HUES6 (cell line): ENCODE data around the gene OR5L1.

Experiments
- H3K27ac ChIP-seq: 2 replicates; pipeline ENCODE4 v1.7.0; 2013; ENCODE audit warnings: low read depth, mild to moderate bottlenecking, low read length, inconsistent platforms
- H3K27me3 ChIP-seq: 2 replicates; pipeline ENCODE4 v1.6.1; 2013; ENCODE audit warnings: low read length; ENCODE audit not compliant: control insufficient read depth, insufficient read depth
- H3K36me3 ChIP-seq: 2 replicates; pipeline ENCODE4 v1.6.1; 2013; ENCODE audit warnings: low read length; ENCODE audit not compliant: control insufficient read depth, insufficient read depth
- H3K4me1 ChIP-seq: 2 replicates; pipeline ENCODE4 v1.6.1; 2013; ENCODE audit warnings: low read length; ENCODE audit not compliant: control insufficient read depth, insufficient read depth
- H3K4me3 ChIP-seq: 2 replicates; pipeline ENCODE4 v1.5.1; 2013; ENCODE audit warnings: low read depth, low read length
- H3K9ac ChIP-seq: one replicate; pipeline ENCODE4 v1.6.1; 2013; ENCODE audit warnings: mild to moderate bottlenecking, low read length
- H3K9me3 ChIP-seq: 2 replicates; pipeline ENCODE4 v1.6.1; 2013; ENCODE audit warnings: low read depth, low read length; ENCODE audit not compliant: control insufficient read depth, insufficient read depth

OR5L1 gene

DNA sequence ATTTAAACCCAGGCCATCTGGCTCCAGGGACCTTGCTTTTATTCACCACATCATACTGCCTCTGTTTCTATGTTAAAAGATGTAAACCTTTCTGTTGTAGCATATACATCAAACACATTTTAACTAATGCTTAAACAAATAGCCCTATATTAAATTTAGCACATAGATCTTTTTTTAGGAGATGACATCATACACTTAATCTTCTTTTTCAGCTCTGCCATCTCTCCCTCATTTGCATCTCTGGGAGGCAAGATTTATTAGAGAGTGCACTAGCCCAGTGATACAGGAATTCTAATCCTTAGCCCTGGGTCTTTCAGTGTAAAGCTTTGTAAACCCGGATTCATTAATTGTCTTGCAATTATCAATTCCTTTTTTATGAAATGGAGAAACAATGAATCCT is 41.0 kb downstream of the OR5L1 start:
- Histone ChIP-seq H3K27me3 (no peaks in the 10 kb centered on the region), H3K9me3 (peaks cover 31% of the 10 kb centered on the region; the same call in 1 of the 2 replicates), H3K4me3 (no peak overlapping the region), H3K36me3 (no peaks in the 10 kb centered on the region), H3K27ac (no peak overlapping the region), H3K4me1 (no peaks in the 10 kb centered on the region), H3K9ac (no peak overlapping the region)

GRCh38 chr11:55854704-55855103 is 43.5 kb downstream of the OR5L1 start:
- Histone ChIP-seq H3K9me3 (peaks cover 33% of the 10 kb centered on the region; the same call in 1 of the 2 replicates), H3K36me3 (no peaks in the 10 kb centered on the region), H3K4me3 (no peak overlapping the region), H3K27me3 (no peaks in the 10 kb centered on the region), H3K27ac (no peak overlapping the region), H3K4me1 (no peaks in the 10 kb centered on the region), H3K9ac (no peak overlapping the region)
